Measurements from ENCODE around the gene RHBG.

DNA sequence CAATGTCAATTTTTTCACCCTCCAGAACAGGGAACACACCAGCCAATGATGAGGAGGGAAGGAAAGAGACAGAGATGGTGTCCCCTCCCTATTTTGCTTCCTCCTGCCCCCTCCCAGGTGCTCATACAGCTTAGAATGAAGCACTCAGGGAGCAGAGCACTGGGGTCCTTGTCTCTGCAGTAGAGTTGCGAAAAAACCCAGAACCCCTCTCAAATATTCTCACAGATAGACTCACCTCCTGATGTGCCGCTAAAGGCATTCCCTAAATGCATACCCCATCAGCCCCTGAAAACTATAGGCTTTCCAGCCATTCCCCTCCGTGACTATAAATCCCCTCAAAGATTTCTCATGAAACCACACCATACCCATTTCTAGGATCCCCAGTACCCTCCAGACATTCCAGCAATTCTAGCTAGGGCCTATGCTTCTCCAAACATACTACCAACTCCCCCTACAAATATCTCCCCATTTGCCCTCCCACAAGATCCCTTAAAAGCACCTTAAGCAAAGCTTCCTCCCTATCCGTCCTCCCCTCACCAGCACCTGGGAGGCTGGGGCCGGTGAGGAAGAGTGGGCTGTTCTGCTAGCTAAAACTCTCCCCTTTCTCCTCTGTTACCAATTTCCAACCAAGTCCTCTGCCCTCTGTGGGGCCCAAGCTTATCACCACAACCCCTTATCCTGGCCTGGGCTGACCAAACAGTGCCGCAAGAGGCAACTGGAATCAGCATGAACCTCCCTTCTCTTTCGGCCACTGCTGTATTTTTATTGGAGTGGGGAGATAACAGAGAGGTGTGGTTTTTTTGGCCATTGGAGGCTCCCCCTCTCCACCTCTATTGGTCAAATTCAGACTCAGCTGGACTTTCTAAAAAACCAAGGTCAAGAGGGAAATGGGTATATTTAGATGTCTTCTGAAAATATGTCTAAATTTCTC lies 54.7 kb downstream of the RHBG start:
- no peak for TF ChIP-seq EZH2 (IDR thresholded peaks at IDR 0.05; ENCODE audit: borderline replicate concordance, low read length)
- no peak for TF ChIP-seq CTCF (conservative IDR thresholded peaks at IDR 0.05 in 1 of 2, IDR thresholded peaks at IDR 0.05 in 1 of 2; ENCODE audit: extremely low read depth in 1 of 2, insufficient read depth in 1 of 2, low read depth in 1 of 2, low read length in 2 of 2)
